HAP-1 (cell line): ENCODE measurements around the gene SPRR1A.

Source experiments
- DNase-seq, 2 experiments: peaks; one replicate each; pipeline ENCODE4 v3.0.0-alpha.2; 2016 to 2020; ENCODE audit warnings: low spot score in 2 of 2
- H3K27me3 ChIP-seq: fragments of 250-450 bp; sonication (Bioruptor Pico); 2 replicates; pipeline ENCODE4 v1.5.1; 2020; ENCODE audit warnings: low read depth, mild to moderate bottlenecking, moderate library complexity
- H3K36me3 ChIP-seq: fragments of 250-450 bp; sonication (Bioruptor Pico); replicated peaks from 2 replicates; pipeline ENCODE4 v1.5.1; 2020; ENCODE audit warnings: mild to moderate bottlenecking
- H3K4me1 ChIP-seq: fragments of 250-450 bp; sonication (Bioruptor Pico); 2 replicates; pipeline ENCODE4 v1.5.1; 2020; ENCODE audit warnings: mild to moderate bottlenecking
- H3K4me3 ChIP-seq: fragments of 250-450 bp; sonication (Bioruptor Pico); 2 replicates; pipeline ENCODE4 v1.5.1; 2020; ENCODE audit warnings: mild to moderate bottlenecking, moderate library complexity
- H3K9me3 ChIP-seq: fragments of 250-450 bp; sonication (Bioruptor Pico); 2 replicates; pipeline ENCODE4 v1.5.1; 2020; ENCODE audit warnings: mild to moderate bottlenecking, moderate library complexity
- in situ Hi-C: fragments of 300-500 bp; cut with MboI; formaldehyde crosslinking; loops from 3 replicates; pipeline ENCODE4 v1.14.3; 2020; ENCODE audit warnings: low sequenced_read_pairs, inconsistent platforms, mixed read lengths

Gene SPRR1A

DNA sequence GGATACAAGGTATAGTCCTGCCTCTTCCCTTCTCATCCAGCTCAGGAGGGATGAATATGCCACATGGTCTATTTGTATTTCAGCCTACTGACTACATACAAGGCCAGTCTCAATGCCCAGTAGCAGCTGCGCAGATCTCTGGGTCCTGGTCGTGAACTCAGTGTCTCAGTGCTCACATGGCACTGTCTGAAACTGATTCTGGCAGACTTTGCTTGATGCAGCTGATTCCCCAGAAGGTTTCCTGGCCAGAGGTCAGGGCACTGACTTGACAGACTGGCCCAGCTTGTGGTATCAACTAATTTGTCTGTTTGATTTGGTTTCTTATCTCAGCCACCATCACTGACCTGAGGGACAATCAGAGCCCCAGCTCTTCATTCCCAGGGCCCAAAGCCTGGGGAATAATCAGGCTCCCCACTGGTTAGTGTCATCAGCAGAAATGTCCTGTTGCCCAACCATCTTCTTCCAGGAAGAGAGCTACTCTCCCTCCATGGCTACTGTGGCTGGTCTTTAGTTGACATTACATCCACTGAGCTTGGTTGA, 20.9 kb upstream of the SPRR1A start:
- H3K4me3 ChIP-seq = no peak overlapping the region
- H3K27me3 ChIP-seq = no peaks in the 10 kb centered on the region
- in situ Hi-C loops = no loop called here
- no peaks in the 10 kb centered on the region for H3K4me1 ChIP-seq
- DNase-seq = no peak
- no peaks in the 10 kb centered on the region for H3K9me3 ChIP-seq
- no peaks in the 10 kb centered on the region for H3K36me3 ChIP-seq

DNA sequence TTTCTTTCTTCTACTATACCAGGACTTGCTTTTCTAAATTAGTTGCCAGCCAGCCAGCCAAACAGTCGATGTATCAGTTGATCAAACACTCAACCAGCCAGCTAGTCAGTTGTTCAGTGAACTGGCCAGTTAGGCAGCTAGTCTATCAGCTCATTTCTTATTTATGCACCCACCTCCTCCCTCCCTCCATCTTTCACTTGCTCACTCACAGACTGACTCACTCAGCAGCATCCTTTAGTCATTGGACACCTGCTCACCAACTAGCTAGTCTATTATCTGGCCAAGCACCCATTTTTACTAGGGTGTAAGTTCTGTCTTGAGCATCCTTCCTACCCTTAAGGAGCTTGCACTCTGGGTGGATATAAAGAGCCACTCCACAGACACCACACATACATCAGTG, 19.3 kb upstream of the SPRR1A start:
- Histone ChIP-seq H3K9me3 (no peaks in the 10 kb centered on the region), H3K27me3 (no peaks in the 10 kb centered on the region), H3K36me3 (no peaks in the 10 kb centered on the region), H3K4me3 (no peak overlapping the region), H3K4me1 (no peaks in the 10 kb centered on the region)
- in situ Hi-C loops = no loop called here
- no peak for DNase-seq

- Histone ChIP-seq H3K4me1 (no peaks in the 10 kb centered on the region), H3K4me3 (no peak overlapping the region), H3K27me3 (no peaks in the 10 kb centered on the region), H3K9me3 (no peaks in the 10 kb centered on the region), H3K36me3 (no peaks in the 10 kb centered on the region)
- no peak for DNase-seq
- in situ Hi-C loops = no loop called here
Observed at GRCh38 chr1:152965853-152966252, 18.0 kb upstream of the SPRR1A start.

GRCh38 chr1:152967201-152967600, 16.7 kb upstream of the SPRR1A start:
- Histone ChIP-seq H3K27me3 (no peaks in the 10 kb centered on the region), H3K4me3 (no peak overlapping the region), H3K4me1 (no peaks in the 10 kb centered on the region), H3K9me3 (no peaks in the 10 kb centered on the region), H3K36me3 (no peaks in the 10 kb centered on the region)
- in situ Hi-C loops = no loop called here
- DNase-seq = no peak

DNA sequence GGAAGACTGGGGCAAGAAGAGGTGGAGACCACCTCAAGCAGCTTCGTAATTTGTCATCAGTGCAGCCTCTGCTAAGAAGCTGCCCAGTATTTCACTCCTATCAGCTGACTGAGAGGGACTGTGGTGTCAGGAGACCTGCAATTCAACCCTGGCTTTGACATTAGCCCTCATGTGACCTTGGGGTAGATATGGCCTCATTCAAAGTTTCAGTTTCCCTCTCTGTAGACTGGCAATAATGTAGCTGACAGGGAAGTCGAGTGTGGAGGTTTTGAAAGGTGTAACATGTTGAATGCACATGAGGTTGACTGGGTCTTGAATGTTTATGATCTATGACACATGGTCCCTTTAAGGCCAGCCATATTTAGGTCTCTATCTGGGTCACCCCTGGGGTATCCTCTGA, 15.6 kb upstream of the SPRR1A start:
- Histone ChIP-seq H3K4me1 (no peaks in the 10 kb centered on the region), H3K4me3 (no peak overlapping the region), H3K27me3 (no peaks in the 10 kb centered on the region), H3K36me3 (no peaks in the 10 kb centered on the region), H3K9me3 (no peaks in the 10 kb centered on the region)
- in situ Hi-C loops = no loop called here
- DNase-seq = no peak

DNA sequence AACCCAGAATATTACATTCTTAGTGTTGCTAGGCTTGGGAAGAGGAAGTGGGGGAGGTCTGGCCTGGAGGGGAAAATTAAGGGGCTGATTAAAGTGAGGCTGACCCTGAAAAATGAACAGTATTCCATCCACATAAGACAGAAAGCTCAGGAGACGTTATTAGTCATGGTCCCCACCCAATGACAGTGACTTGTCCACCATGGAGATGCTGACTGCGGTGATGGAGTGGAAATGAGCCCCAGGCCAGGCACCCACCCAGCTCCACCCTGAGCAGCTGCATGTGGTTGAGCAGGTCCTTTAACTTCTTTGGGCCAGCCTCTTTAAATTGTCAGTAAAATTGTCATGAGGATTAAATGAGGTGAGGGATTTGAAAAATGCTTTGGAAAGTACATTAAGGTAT, 14.8 kb upstream of the SPRR1A start:
- in situ Hi-C loops = no loop called here
- Histone ChIP-seq H3K4me1 (no peaks in the 10 kb centered on the region), H3K4me3 (no peak overlapping the region), H3K36me3 (no peaks in the 10 kb centered on the region), H3K9me3 (no peaks in the 10 kb centered on the region), H3K27me3 (no peaks in the 10 kb centered on the region)
- no peak for DNase-seq

- H3K36me3 ChIP-seq = no peaks in the 10 kb centered on the region
- in situ Hi-C loops = no loop called here
- DNase-seq = no peak
- no peaks in the 10 kb centered on the region for H3K4me1 ChIP-seq
- H3K27me3 ChIP-seq = no peaks in the 10 kb centered on the region
- no peak within 1 kb of the TSS for H3K4me3 ChIP-seq
- no peaks in the 10 kb centered on the region for H3K9me3 ChIP-seq
Observed at GRCh38 chr1:152970495-152970894, 13.4 kb upstream of the SPRR1A start, which contains the start of gene SPRR4. TSS of gene SPRR4 (plus strand) at chr1:152970648. CDS start at chr1:152971891, 1,243 bp downstream.

DNA sequence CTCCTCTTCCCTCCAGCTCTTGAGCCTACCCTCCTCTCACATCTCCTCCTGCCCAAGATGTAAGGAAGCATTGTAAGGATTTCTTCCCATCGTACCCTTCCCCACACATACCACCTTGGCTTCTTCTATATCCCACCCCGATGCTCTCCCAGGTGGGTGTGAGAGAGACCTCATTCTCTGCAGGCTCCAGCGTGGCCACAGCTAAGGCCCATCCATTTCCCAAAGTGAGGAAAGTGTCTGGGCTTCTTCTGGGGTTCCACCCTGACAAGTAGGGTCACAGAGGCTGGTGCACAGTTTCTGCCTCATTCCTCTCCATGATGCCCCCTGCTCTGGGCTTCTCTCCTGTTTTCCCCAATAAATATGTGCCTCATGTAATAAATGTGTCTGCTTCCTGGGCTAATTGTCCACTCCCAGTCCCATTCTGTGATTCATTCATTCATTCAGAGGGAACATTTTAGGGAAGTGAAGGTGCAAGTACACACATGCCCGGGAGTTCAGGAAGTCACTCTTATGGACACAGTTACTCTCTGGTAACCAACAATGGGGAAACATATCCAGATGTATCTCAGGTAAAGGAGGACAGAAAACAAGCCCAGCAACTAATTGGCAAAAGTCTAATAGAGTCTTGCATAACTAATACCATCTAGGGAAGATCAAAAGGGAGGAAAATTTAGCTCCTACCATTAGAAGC, 11.5 kb upstream of the SPRR1A start:
- H3K4me3 ChIP-seq = no peak overlapping the region
- H3K9me3 ChIP-seq = no peaks in the 10 kb centered on the region
- DNase-seq = no peak
- no peaks in the 10 kb centered on the region for H3K4me1 ChIP-seq
- no peaks in the 10 kb centered on the region for H3K27me3 ChIP-seq
- in situ Hi-C loops = no loop called here
- H3K36me3 ChIP-seq = no peaks in the 10 kb centered on the region

DNA sequence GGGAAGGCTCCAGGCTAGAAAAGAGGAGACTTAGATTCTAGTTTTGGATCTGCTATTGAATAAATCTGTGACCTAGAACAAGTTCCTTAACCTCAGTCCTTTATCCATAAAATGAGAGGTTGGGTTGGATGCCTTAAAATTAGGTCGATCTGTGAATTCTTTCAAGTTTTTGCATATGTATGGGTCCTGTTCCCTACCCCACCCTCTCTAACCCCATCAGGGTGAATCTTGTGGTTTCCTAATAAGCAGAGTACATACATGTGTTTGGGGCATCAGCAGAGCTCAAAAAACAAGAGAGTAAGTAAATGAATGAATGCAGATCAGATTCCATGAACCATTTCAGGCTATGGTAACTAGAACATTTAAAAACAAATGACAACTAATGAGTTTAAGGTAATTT, 7.2 kb upstream of the SPRR1A start:
- Histone ChIP-seq H3K9me3 (no peaks in the 10 kb centered on the region), H3K4me3 (no peak overlapping the region), H3K4me1 (no peaks in the 10 kb centered on the region), H3K36me3 (no peaks in the 10 kb centered on the region), H3K27me3 (no peaks in the 10 kb centered on the region)
- in situ Hi-C loops = no loop called here
- no peak for DNase-seq

GRCh38 chr1:152977614-152978013, 6.3 kb upstream of the SPRR1A start:
- Histone ChIP-seq H3K9me3 (no peaks in the 10 kb centered on the region), H3K27me3 (no peaks in the 10 kb centered on the region), H3K4me1 (no peaks in the 10 kb centered on the region), H3K36me3 (no peaks in the 10 kb centered on the region), H3K4me3 (no peak overlapping the region)
- in situ Hi-C loops = no loop called here
- DNase-seq = no peak

DNA sequence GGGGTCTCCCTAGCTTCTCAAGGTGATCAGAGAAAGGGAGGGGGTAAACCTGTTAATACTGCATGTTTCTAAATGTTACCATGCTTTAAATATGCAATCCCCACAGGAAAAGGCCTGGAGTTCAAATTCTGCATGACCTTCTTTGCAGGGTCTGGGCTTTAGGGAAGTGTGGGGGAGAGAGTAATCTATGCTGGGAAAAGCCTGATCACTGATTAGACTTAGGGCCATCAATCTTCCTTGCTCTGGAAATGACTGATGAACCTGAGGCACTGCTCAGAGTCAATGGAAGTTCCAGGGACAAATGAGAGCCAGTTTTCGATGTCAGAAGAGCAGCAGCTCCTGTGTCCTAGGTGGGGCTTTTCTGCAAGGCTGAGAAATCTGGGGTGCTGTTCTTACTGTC, 3.2 kb upstream of the SPRR1A start:
- in situ Hi-C loops = no loop called here
- H3K4me1 ChIP-seq = no peaks in the 10 kb centered on the region
- H3K27me3 ChIP-seq = no peaks in the 10 kb centered on the region
- no peak overlapping the region for H3K4me3 ChIP-seq
- no peaks in the 10 kb centered on the region for H3K36me3 ChIP-seq
- H3K9me3 ChIP-seq = no peaks in the 10 kb centered on the region
- no peak for DNase-seq

DNA sequence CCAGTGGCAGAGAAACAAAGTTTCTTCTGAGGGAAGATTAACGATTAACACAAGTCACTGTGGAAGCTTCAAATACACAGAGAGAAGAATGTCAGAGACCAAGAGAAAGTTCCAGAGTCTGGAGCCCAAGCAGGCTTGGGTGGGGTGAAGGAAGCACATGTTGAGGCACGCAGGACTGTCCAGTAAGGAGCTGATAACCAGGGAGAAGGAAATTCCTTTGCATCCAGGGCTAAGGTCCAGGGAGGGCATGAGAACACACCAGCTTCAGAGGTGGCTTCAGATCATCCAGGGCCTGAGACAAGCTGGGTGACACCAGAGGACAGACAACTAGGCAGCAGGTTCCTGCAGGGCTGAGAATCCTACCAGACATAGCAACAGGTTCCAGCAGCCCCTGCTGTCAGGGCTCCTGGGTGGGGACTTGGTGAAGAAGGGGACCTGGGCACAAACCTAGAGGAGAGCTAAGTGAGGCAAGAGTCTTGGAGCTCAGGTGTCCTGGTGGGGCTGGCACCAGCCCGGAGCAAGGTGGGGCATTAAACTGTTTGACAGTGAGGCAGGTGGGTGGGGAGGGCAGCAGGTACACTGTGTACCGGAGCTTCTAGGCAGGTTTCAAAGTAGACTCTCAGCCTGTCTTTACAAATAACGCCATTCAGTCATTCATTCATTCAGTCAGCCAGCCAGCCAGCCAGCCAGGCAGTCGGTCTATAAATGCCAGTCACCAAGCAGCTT, 2.6 kb upstream of the SPRR1A start:
- H3K4me3 ChIP-seq = no peak overlapping the region
- H3K4me1 ChIP-seq = no peaks in the 10 kb centered on the region
- no peaks in the 10 kb centered on the region for H3K36me3 ChIP-seq
- in situ Hi-C loops = no loop called here
- no peak for DNase-seq
- H3K27me3 ChIP-seq = no peaks in the 10 kb centered on the region
- no peaks in the 10 kb centered on the region for H3K9me3 ChIP-seq

DNA sequence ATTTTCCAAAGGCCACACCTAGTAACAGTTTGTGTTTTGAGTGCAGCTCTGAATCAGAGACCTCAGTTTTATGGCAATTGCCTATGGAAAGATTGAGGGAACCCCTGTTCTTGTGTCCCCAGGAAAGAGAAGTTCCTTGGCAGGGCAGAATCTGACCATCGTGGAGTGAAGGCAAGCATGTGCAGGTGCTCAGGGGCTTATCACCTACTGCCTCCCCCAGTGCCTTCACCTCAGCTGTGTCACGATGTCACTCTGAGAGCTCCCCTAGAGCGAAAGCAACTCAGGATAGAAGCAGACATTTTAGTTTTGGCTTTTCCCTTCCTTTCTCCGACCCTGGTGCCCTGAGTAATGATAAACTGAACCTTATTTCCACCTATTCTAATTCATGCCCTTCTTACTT, 1.8 kb upstream of the SPRR1A start:
- no peaks in the 10 kb centered on the region for H3K9me3 ChIP-seq
- no peak overlapping the region for H3K4me3 ChIP-seq
- no peaks in the 10 kb centered on the region for H3K4me1 ChIP-seq
- in situ Hi-C loops = no loop called here
- DNase-seq = no peak
- H3K36me3 ChIP-seq = no peaks in the 10 kb centered on the region
- H3K27me3 ChIP-seq = no peaks in the 10 kb centered on the region

- Histone ChIP-seq H3K36me3 (no peaks in the 10 kb centered on the region), H3K9me3 (no peaks in the 10 kb centered on the region), H3K27me3 (no peaks in the 10 kb centered on the region), H3K4me1 (no peaks in the 10 kb centered on the region), H3K4me3 (no peak overlapping the region)
- no peak for DNase-seq
- in situ Hi-C loops = no loop called here
Observed at GRCh38 chr1:152983234-152983633, 647 bp upstream of the SPRR1A start.
